A673 (cell line): ENCODE measurements around the gene AGGF1.

Experiments
- CTCF ChIP-seq: fragments of 300-800, 200-600 bp; sonication (generic); conservative IDR thresholded peaks from 2 replicates; pipeline ENCODE4 v1.5.1; 2017; ENCODE audit warnings: low read depth, mild to moderate bottlenecking, antibody characterized with exemption, low read length, moderate library complexity, mixed read lengths
- EZH2 ChIP-seq: fragments of 200-600 bp; sonication (generic); IDR thresholded peaks from 2 replicates; pipeline ENCODE4 v1.6.1; 2017; ENCODE audit warnings: borderline replicate concordance, low read depth, mild to moderate bottlenecking, mixed read lengths, antibody characterized with exemption, low read length; ENCODE audit not compliant: poor library complexity, severe bottlenecking

GRCh38 chr5:77077829-77078176, 47.6 kb downstream of the AGGF1 start:
- TF ChIP-seq CTCF (no peak), EZH2 (no peak)
